Non-pigmented ciliary epithelial cell (primary cell): ENCODE data around the gene TDRD12.
"Not testable (repeated sequence)": the region's sequence is repeated elsewhere in the genome, so short reads cannot be mapped to it uniquely, and the experiment has no call there.

Source experiments
- DNase-seq: peaks from one replicate; pipeline ENCODE4 v3.0.0-alpha.2; 2010; ENCODE audit warnings: low read depth

Gene TDRD12

DNA sequence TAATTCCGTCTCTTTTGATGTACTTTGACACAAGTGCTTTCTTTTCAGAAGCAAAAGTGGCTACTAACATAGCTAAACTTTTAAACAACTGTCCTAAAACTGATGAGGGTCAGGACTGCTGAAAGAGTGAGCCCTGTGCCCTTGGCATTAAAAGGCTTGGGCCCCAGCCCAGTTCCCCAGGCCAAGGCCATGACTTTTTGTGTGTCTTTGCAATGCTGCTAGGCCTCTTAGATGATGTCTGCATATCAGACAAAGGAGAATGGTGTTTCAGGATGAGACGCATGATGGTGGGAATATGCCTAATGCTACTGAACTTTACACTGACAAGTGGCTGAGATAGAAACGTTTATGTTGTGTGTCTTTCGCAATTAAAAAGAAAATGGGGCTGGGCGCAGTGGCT lies 112.0 kb downstream of the TDRD12 start:
- no peak for DNase-seq

DNA sequence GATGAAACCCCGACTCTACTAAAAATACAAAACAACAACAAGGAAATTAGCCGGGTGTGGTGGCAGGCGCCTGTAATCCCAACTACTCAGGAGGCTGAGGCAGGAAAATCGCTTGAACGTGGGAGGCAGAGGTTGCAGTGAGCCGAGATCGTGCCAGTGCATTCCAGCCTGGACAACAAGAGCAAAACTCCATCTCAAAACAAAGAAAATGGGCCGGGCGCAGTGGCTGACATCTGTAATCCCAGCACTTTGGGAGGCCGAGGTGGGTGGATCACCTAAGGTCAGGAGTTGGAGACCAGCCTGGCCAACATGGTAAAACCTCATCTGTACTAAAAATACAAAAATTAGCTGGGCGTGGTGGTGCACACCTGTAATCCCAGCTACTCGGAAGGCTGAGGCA lies 112.5 kb downstream of the TDRD12 start:
- not testable (repeated sequence) for DNase-seq

DNA sequence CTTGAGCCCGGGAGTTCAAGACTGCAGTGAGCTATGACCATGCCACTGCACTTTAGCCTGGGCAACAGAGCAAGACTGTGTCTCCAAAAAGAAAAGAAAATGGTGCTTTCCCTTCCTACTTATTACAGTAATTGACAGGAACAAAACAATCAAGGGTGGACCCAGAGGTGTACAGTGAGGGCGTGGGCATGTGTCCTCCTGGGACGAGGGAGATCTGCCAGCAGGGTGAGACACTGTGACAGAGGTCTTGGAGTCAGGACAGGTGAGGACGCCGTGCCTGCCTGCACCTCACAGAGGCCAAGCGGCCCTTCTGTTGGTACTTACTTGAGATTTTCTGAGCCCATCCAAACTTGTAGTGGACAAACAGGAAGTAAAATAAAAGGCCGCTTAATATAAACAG lies 113.3 kb downstream of the TDRD12 start:
- DNase-seq: not testable (repeated sequence)

DNA sequence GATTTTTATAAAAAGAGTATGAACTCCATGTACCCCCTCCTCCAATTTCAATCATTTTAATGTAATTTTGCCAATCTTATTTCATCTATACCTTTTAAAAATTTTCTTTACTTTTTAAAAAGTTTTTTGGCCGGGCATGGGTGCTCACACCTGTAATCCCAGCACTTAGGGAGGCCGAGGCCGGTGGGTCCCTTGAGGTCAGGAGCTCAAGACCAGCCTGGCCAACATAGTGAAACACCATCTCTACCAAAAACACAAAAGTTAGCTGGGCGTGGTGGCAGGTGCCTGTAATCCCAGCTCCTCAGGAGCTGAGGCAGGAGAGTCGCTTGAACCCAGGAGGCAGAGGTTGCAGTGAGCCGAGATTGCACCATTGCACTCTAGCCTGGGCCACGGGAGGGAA lies 113.8 kb downstream of the TDRD12 start:
- not testable (repeated sequence) for DNase-seq

DNA sequence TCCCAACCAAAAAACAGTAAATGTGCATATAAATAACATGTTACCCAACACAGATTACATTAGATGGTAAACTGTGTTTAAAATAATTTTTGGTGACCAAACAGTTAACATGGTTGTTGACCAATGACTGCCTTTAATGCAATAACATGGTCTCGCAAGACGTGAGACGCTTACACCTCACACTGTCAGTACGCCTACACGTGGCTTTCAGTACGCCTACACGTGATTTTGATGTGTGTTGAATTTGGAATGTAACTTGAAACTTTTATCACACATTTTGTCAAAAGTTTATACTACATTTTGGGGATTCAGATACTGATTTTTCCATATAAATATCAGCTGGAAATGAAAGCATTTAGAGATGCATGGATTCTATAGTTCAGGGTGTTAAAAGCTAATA lies 118.0 kb downstream of the TDRD12 start:
- DNase-seq: no peak

DNA sequence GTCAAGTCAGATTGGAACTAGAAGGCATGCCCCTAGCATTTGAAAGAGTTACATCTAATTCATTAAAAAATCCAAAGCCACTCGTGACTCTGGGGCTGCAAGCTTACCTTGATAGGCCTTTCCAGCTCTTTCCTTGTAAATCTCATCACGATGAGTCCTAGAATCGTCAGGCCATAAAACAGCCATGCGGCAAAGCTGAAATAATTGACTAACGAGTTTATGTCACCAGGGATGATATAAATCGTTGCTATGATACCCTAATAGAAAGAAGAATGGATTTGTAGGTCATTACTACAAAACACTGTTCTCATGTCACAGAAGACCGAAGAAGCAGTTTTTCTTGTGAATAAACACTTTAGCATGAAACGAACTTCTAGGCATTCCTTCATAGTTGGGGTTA lies 122.5 kb downstream of the TDRD12 start:
- no peak for DNase-seq

DNA sequence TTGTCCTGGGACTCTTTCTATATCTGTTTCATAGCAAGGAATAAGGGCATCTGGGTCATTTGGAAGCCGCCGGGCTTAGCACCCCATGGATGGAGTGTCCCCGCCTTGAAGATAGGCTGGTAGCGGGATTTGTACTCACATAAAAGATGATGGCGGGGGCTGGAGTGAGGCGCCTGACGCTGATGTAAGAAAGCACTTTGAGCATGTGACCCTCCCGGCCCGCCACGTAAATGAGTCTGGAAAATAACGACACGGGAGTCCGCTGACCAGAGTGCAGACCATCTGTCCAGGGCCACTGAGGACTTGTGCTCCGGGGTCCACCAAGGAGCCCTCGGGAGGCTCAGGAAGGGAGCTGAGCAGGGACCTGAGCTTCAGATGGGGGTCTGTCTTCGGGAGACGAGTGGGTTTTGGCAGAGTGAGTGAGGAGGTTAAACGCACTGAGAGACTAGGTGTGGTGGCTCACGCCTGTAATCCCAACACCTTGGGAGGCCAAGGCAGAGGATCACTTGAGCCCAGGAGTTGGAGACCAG lies 124.2 kb downstream of the TDRD12 start:
- DNase-seq: no peak

DNA sequence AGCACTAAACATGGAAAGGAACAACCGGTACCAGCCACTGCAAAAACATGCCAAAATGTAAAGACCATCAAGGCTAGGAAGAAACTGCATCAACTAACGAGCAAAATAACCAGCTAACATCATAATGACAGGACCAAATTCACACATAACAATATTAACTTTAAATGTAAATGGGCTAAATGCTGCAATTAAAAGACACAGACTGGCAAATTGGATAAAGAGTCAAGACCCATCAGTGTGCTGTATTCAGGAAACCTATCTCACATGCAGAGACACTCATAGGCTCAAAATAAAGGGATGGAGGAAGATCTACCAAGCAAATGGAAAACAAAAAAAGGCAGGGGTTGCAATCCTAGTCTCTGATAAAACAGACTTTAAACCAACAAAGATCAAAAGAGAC lies 128.5 kb downstream of the TDRD12 start:
- not testable (repeated sequence) for DNase-seq

DNA sequence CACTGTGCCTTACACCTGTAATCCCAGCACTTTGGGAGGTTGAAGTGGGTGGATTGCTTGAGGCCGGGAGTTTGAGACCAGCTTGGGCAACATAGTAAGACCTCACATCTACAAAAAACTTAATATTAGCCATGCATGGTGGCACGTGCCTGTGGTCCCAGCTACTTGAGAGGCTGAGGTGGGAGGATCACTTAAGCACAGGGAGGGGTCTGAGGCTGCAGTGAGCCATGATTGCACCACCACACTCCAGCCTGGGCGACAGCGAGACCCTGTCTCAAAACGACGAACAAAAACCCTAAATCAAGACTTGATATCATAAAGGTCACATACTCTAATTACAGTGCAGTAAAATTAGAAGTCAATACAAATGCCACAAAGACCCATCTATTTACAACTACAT lies 132.6 kb downstream of the TDRD12 start:
- DNase-seq: no peak

DNA sequence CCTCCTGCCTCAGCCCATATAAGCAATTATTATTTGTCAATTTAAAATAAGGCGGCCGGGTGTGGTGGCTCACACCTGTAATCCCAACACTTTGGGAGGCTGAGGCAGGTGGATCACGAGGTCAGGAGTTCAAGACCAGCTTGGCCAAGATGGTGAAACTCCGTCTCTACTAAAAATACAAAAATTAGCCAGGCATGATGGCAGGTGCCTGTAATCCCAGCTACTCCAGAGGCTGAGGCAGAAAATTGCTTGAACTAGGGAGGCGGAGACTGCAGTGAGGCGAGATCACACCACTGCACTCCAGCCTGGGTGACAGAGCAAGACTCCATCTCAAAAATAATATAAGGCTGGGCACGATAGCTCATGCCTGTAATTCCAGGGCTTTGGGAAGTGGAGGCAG lies 137.3 kb downstream of the TDRD12 start:
- DNase-seq: not testable (repeated sequence)

DNA sequence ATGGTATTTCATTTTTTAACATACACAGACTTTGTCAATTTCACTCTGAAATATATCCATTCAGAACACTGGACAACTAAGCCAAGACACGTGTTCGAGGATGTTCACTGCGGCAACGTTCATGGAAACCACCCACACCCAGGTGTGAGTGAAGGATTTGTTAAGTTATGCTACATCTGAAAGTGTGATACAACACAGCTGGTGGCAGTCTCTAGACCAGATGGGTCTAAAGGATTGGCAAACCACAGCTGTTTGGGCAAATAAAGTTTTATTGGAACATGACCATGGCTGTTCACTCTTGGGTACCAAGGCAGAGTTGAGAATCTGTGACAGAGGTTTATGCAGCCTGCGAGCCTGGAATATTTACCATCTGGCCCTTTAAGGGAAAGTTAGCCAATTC lies 138.0 kb downstream of the TDRD12 start:
- DNase-seq: no peak

DNA sequence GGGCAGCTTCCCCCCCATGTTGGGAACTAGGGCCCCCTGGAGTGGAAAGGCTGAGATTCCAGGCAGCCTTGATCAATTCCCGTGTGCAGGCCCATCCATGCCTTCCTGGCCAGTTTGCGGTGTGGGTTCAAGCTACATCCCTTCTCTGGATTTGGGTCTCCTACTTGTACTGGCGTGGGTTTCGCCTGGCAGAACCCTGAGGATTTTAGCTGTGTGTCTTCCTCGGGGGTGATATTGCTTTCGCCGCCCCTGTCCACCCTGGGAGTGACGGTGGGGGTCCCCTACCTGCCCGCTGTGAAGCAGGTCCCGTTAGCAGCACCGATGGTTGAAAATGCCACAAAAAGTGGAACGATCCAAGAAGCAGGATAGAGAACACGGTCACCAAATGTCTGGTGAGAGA lies 138.6 kb downstream of the TDRD12 start:
- DNase-seq: no peak

DNA sequence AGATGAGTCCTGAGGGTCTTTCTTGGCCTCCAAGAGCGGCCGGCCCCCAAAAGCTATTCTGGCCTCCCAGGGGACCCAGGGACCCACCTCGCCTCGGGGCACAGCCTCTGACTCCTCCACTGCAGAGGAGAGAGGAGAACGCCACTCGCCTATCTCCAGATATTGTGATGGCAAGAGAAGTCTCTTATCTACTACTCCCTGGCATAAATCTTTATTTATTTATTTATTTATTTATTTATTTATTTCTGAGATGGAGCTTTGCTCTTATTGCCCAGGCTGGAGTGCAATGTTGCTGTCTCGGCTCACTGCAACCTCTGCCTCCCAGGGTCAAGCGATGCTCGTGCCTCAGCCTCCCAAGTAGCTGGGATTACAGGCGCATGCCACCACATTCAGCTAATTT lies 139.0 kb downstream of the TDRD12 start:
- no peak for DNase-seq

DNA sequence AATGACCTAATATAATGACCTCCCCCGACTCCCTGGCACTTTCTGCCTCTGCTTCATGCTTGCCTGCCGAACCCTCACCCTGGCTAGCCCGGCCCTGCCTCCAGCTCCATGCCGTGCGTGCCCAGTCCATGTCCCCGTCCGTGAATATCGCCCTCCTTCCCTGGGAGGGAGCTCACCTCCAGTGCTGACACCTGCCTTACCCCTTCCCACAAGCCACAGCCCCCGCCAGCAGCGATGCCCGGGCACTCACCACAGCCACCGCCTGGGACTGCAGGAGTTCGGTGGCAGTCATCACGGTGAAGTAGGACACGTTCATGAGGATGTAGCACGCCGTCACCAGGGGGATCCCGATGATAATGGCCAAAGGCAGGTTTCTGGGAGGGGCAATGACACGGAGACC lies 140.0 kb downstream of the TDRD12 start:
- DNase-seq: no peak

DNA sequence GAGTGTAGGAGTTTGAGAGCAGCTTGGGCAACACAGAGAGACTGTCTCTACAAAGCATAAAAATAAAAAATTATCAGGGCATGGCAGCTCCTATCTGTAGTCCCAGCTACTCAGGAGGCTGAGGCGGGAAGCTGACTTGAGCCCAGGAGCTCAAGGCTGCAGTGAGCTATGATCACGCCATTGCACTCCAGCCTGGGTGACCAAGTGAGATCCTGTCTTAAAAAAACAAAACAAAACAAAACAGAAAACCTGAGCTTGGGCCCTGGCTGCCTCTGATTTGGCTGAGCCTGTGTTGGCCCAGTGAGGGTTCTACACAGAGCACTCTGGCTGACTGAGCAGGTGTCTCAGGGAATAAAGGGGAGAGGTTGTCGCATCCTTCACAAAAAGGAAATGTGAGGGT lies 142.0 kb downstream of the TDRD12 start:
- no peak for DNase-seq

DNA sequence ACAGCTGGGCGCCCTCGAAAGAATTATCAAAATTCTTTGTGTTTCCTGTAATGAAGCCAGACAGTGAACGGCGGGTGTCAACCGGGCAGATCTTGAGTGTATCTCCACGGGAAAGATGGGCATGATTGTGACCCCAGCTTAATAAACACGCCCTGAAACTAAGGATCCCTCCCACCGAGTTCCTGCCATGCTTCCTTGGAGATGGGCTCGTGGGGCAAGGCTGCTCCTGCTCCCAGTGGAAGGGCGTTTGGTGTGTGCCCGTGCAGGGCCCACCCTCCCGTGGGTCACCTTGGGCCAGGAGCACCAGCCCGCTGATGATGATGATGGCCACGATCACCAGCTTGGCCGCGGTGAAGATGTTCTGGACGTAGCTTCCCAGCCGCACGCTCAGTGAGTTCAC lies 142.6 kb downstream of the TDRD12 start:
- no peak for DNase-seq

DNA sequence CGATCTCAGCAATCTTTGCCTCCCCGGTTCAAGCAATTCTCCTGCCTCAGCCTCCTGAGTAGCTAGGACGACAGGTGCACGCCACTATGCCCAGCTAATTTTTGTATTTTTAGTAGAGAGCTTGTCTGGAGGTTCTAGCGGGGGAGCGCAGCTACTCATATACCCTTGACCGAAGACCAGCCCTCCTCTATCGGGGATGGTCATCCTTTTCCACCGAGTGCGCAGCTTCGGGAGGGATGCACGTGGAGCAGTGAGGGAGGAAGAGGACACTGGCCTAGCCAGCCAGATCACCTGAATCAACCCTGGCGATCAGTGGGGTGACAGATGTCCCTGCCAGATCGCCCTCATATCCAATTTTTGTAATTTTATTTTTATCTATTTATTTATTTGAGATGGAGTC lies 143.2 kb downstream of the TDRD12 start:
- DNase-seq: no peak

DNA sequence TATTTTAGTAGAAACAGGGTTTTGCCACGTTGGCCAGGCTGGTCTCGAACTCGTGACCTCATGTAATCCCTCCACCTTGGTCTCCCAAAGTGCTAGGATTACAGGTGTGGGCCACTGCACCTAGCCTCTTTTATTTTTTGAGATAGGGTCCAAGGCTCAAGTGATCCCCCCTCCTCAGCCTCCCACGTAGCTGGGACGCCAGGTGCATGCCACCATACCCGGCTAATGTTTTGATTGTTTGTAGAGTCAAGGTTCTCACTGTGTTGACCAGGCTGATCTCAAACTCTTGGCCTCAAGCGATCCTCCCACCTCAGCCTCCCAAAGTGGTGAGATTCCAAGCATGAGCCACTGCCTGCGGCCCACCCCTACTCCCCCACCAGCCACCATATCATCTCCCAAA lies 143.7 kb downstream of the TDRD12 start:
- DNase-seq: no peak

DNA sequence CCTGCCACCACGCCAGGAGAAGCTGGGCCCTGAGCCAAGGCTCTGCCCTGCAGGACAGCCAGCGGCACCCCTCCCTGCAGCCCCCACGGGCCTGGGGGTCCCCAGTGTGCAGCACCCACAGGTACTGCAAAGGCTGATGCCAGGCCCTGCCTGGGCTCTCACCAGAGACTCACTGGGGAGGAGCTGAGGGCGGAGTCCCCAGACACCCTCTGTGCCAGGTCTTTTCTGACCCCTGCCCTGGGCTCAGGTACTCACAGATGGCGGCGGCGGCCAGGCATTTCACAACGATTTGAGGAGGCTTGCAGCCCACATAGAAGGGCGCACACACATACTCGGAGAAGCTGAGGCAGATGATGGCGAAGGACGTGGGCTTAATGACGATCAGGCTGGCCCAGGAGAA lies 144.3 kb downstream of the TDRD12 start:
- DNase-seq: no peak

DNA sequence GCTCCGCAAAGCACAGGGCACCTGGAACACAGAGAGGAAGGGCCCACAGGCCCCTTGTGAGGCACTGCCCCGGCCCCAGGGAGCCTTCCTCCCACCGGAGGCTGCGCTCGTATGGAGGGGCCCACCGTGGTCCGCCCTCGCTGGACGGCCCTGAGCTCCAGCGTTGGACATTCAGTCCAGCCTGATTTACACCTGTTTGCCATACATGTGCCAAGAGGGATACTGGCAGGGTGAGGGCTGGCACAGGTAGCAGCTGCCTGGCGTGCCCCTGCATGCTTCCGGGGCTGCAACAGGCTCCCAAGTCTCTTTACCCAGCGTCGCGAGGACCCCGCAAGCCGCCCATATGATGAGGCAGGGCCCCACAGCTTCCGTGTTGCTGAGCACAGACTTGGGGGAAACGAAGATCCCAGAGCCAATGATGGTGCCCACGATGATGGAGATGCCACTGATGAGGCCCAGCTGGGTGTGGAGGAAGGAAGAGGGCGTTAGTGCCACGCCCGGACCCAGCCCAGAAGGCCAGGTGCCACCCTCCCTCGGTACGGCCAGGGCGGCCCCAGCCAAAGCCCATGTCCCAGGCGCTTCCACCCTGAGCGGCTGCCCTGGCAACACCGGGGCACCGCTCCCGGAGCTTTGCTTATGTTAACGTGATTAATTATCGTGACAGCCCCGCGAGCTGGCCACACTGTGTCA lies 144.9 kb downstream of the TDRD12 start:
- DNase-seq: no peak

DNA sequence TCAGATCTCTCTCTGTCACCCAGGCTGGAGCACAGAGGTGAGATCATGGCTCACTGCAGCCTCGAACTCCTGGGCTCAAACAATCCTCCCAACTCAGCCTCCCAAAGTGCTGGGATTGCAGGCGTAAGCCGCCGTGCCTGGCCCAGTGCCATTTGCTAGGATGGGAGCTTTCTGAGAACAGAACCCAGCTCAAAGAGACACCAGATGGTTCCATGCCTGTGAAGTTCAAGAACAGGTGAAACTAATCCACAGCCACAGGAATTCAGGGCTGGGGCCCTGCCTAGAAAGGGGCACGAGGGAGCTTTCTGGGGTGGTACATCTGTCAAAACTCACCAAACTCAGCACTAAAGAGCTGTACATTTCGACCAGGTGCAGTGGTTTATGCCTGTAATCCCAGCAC lies 145.8 kb downstream of the TDRD12 start:
- no peak for DNase-seq

DNA sequence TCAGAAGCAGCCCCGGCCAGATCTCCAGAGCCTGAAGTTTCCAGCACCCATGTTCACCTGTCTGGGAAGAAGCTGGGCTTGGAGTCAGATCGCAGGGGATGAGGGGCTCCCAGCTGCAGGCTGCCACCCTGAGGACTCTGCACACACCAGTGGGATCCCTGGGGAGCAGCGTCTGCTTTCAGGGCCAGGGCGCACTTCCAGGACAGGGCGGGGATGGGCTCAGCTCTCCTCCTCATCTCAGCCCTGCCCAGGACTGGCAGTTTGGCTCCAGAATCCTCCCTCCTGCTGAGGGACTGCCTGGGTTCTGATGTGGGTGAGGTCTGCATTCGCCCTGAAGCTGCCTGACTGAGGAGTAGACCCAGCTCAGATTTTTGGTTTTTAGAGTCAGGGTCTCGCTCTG lies 146.5 kb downstream of the TDRD12 start:
- no peak for DNase-seq

DNA sequence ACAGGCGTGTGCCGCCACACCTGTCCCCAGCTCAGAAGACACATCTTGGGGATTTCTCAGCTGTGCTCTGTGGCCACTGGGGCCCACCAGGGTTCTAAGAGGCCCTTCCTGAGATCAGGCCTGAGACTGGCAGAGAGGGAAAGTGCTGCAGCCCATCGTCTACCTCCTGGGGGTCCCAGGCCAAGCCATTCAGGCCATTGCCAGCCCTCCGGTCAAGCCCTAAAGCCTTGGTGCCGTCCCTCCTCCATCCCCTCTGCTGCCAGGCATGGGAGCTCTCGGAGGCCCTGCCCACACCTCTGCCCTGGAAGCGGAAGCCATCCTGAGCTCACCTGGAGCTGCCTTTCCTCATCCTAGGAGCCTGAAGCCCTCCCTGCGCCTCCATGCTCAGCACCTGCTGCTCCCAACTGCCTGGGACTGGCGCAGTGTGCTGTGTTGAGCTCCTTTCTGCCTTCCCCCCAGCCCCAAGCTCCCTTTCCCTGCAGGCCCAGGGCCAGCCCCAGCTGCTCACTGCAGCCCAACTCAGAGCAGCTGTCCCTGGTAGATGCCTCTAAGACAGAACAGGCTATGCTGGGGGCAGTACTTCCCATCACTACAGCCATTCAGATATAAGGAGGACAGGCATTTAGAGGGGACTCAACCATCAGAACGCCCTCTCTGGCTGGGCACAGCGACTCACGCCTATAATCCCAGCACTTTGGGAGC lies 147.1 kb downstream of the TDRD12 start:
- DNase-seq: no peak

DNA sequence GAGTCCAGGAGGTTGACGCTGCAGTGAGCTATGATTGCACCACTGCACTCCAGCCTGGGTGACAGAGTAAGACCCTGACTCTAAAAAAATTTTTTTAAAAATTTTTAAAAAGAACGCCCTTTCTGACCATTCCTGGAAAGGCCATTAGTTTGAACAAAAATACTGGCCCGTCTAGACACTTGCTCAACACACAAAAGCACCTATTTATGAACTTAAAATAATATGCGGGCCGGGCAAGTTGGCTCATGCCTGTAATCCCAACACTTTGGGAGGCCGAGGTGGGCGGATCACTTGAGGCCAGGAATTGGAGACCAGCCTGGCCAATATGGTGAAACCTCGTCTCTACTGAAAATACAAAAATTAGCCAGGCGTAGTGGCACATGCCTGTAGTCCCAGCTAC lies 147.9 kb downstream of the TDRD12 start:
- DNase-seq: not testable (repeated sequence)
